H1 (cell line): Measurements from ENCODE around the gene ZNF608. TPM values are rescaled to one million over a fixed set of nuclear protein-coding genes. Genes with fewer than 3 reads are reported as not detected.
A peak's percentile ranks its signal among the peaks of the same experiment; 100 is the strongest.

Experiments
- CTCF ChIA-PET: fragments of 300-600 bp; sonication (Branson Sonifier 250); formaldehyde crosslinking; loops from one replicate; lab custom pipeline; 2021; ENCODE audit not compliant: partially characterized antibody; lab: Charles Lee
- POLR2A ChIA-PET: fragments of 300-600 bp; sonication (Branson Sonifier 250); formaldehyde crosslinking; loops from one replicate; lab custom pipeline; 2021; ENCODE audit warnings: inconsistent platforms; ENCODE audit not compliant: partially characterized antibody; lab: Charles Lee
- DNase-seq, 2 experiments: peaks; one replicate each; pipeline versions ENCODE4 v3.0.0 to v3.0.0-alpha.2; 2010 to 2022; ENCODE audit warnings: low spot score in 2 of 2, low read depth in 1 of 2, mixed read lengths in 1 of 2
- FAIRE-seq: peaks from 2 replicates; lab custom pipeline; 2011; peaks lifted over from hg19 to GRCh38; lab: Jason Lieb, UNC
- H2AFZ ChIP-seq: 2 replicates; pipeline ENCODE4 v1.8.1; 2012; ENCODE audit warnings: low read length, inconsistent platforms
- H2AK5ac ChIP-seq: 2 replicates; pipeline ENCODE4 v1.6.1; 2013; ENCODE audit warnings: low read depth, low read length
- H2BK120ac ChIP-seq: replicated peaks from 2 replicates; pipeline ENCODE3; 2013; ENCODE audit warnings: low read depth, low read length, inconsistent platforms
- H2BK12ac ChIP-seq: 2 replicates; pipeline ENCODE4 v1.6.1; 2013; ENCODE audit warnings: low read depth, low read length
- H2BK15ac ChIP-seq: 2 replicates; pipeline ENCODE4 v1.6.1; 2013; ENCODE audit warnings: low read length
- H2BK20ac ChIP-seq: 2 replicates; pipeline ENCODE4 v1.6.1; 2013; ENCODE audit warnings: low read length
- H2BK5ac ChIP-seq: 2 replicates; pipeline ENCODE4 v1.6.1; 2013; ENCODE audit warnings: low read depth, low read length
- H3K14ac ChIP-seq: 2 replicates; pipeline ENCODE4 v1.6.1; 2013; ENCODE audit warnings: inconsistent platforms; ENCODE audit not compliant: insufficient read length
- H3K18ac ChIP-seq: 2 replicates; pipeline ENCODE4 v1.6.1; 2013; ENCODE audit warnings: low read length; ENCODE audit errors: extremely low read depth
- H3K23ac ChIP-seq: 2 replicates; pipeline ENCODE4 v1.6.1; 2013; ENCODE audit warnings: inconsistent platforms; ENCODE audit not compliant: insufficient read length
- H3K23me2 ChIP-seq: 2 replicates; pipeline ENCODE4 v1.6.1; 2013; ENCODE audit warnings: low read depth, low read length
- H3K27ac ChIP-seq: 2 replicates; pipeline ENCODE4 v1.6.1; 2011; ENCODE audit warnings: low read depth, low read length, inconsistent platforms
- H3K27me3 ChIP-seq, 4 experiments: replicated peaks in 1 of 4; 1 replicate in 1 of 4; 2 replicates in 3 of 4; pipeline versions ENCODE4 v1.6.1 to v1.8.1; 2011 to 2013; ENCODE audit warnings: low read length in 3 of 4, mild to moderate bottlenecking in 3 of 4, inconsistent platforms in 2 of 4, mixed read lengths in 2 of 4, moderate library complexity in 1 of 4; ENCODE audit not compliant: control insufficient read depth in 3 of 4, insufficient read depth in 3 of 4; ENCODE audit errors: extremely low read depth in 1 of 4
- H3K36me3 ChIP-seq, 4 experiments: 2 replicates each; pipeline versions ENCODE4 v1.6.1 to v1.8.1; 2011 to 2013; ENCODE audit warnings: mild to moderate bottlenecking in 4 of 4, low read length in 3 of 4, moderate library complexity in 2 of 4, control low read depth in 1 of 4, inconsistent platforms in 1 of 4; ENCODE audit not compliant: insufficient read depth in 4 of 4, control insufficient read depth in 2 of 4
- H3K4ac ChIP-seq: replicated peaks from 2 replicates; pipeline ENCODE3; 2013; ENCODE audit warnings: low read length, low read depth, mixed read lengths, inconsistent platforms; ENCODE audit not compliant: insufficient read length
- H3K4me1 ChIP-seq, 4 experiments: replicated peaks in 1 of 4; 1 replicate in 1 of 4; 2 replicates in 3 of 4; pipeline versions ENCODE4 v1.6.1 to v1.8.1; 2011 to 2013; ENCODE audit warnings: low read length in 3 of 4, inconsistent platforms in 2 of 4, mixed read lengths in 1 of 4; ENCODE audit not compliant: insufficient read depth in 4 of 4, control insufficient read depth in 3 of 4
- H3K4me2 ChIP-seq, 2 experiments: 2 replicates each; pipeline versions ENCODE4 v1.6.1 to v1.8.1; 2011 to 2013; ENCODE audit warnings: low read depth in 2 of 2, low read length in 2 of 2, control low read depth in 1 of 2, inconsistent platforms in 1 of 2, mild to moderate bottlenecking in 1 of 2; ENCODE audit not compliant: insufficient read depth in 1 of 2
- H3K4me3 ChIP-seq, 4 experiments: fragments of 200-600, 300-600 bp in 1 of 4; sonication (generic), shearing (Covaris generic), sonication (Bioruptor Twin) in 1 of 4; 2 replicates each; pipeline versions ENCODE4 v1.5.1 to v1.8.1; 2011 to 2016; ENCODE audit warnings: low read length in 4 of 4, low read depth in 3 of 4, control low read depth in 2 of 4, inconsistent platforms in 2 of 4, mild to moderate bottlenecking in 2 of 4, mixed read lengths in 1 of 4, moderate library complexity in 1 of 4; ENCODE audit not compliant: insufficient read depth in 2 of 4; ENCODE audit errors: extremely low read depth in 1 of 4
- H3K56ac ChIP-seq: replicated peaks from 2 replicates; pipeline ENCODE3; 2013; ENCODE audit warnings: low read depth, mild to moderate bottlenecking, mixed read lengths, low read length, inconsistent platforms; ENCODE audit not compliant: insufficient read length
- H3K79me1 ChIP-seq: 2 replicates; pipeline ENCODE4 v1.6.1; 2013; ENCODE audit warnings: low read depth, low read length, control low read depth
- H3K79me2 ChIP-seq, 2 experiments: 2 replicates each; pipeline versions ENCODE4 v1.6.1 to v1.8.1; 2012 to 2013; ENCODE audit warnings: low read length in 2 of 2, mild to moderate bottlenecking in 2 of 2, inconsistent platforms in 1 of 2; ENCODE audit not compliant: insufficient read depth in 2 of 2, control insufficient read depth in 1 of 2
- H3K9ac ChIP-seq, 4 experiments: replicated peaks in 1 of 4; 1 replicate in 1 of 4; 2 replicates in 3 of 4; pipeline versions ENCODE4 v1.6.1 to v1.8.1; 2011 to 2013; ENCODE audit warnings: low read depth in 3 of 4, low read length in 3 of 4, control low read depth in 2 of 4, mild to moderate bottlenecking in 2 of 4, moderate library complexity in 2 of 4, inconsistent platforms in 1 of 4; ENCODE audit errors: extremely low read depth in 1 of 4
- H3K9me3 ChIP-seq, 2 experiments: 2 replicates each; pipeline versions ENCODE4 v1.6.1 to v1.8.1; 2012 to 2013; ENCODE audit warnings: mild to moderate bottlenecking in 2 of 2, moderate library complexity in 2 of 2, control low read depth in 1 of 2, inconsistent platforms in 1 of 2, low read depth in 1 of 2, low read length in 1 of 2, mixed read lengths in 1 of 2; ENCODE audit not compliant: insufficient read depth in 2 of 2
- H4K20me1 ChIP-seq, 2 experiments: replicated peaks in 1 of 2; 2 replicates each; pipeline versions ENCODE3 to v1.8.1; 2011 to 2013; ENCODE audit warnings: inconsistent platforms in 2 of 2, low read length in 2 of 2, mild to moderate bottlenecking in 1 of 2; ENCODE audit not compliant: insufficient read depth in 2 of 2, control insufficient read depth in 1 of 2
- H4K5ac ChIP-seq: 2 replicates; pipeline ENCODE4 v1.6.1; 2013; ENCODE audit warnings: low read length, low read depth, mixed read lengths, inconsistent platforms; ENCODE audit not compliant: insufficient read length
- H4K8ac ChIP-seq: 2 replicates; pipeline ENCODE4 v1.8.0; 2013; ENCODE audit warnings: mild to moderate bottlenecking, moderate library complexity, low read length, inconsistent platforms; ENCODE audit not compliant: insufficient read depth; ENCODE audit errors: extremely low read depth
- H4K91ac ChIP-seq: replicated peaks from 2 replicates; pipeline ENCODE3; 2013; ENCODE audit warnings: low read length, mixed read lengths, inconsistent platforms; ENCODE audit not compliant: insufficient read length
- BCL11A ChIP-seq, 2 experiments: IDR thresholded peaks; one replicate each; pipeline ENCODE4 v1.6.1; 2011; ENCODE audit warnings: low read depth in 2 of 2, low read length in 2 of 2, mild to moderate bottlenecking in 2 of 2
- CBX5 ChIP-seq: fragments of 300-800, 300-1000 bp; sonication (generic); IDR thresholded peaks from 2 replicates; pipeline ENCODE4 v1.7.1; 2016; ENCODE audit warnings: antibody characterized with exemption, low read length, low read depth
- EP300 ChIP-seq, 2 experiments: IDR thresholded peaks; 1 replicate in 1 of 2; 2 replicates in 1 of 2; pipeline ENCODE4 v1.6.1; 2011 to 2012; ENCODE audit warnings: low read depth in 2 of 2, low read length in 2 of 2, mild to moderate bottlenecking in 2 of 2, borderline replicate concordance in 1 of 2, inconsistent platforms in 1 of 2, moderate library complexity in 1 of 2
- JUND ChIP-seq: IDR thresholded peaks from 2 replicates; pipeline ENCODE4 v1.6.1; 2011; ENCODE audit warnings: mild to moderate bottlenecking, improper control_type of control experiment, low read length
- PHF8 ChIP-seq: fragments of 200-600 bp; sonication (generic); conservative IDR thresholded peaks from 2 replicates; pipeline ENCODE4 v1.7.1; 2012; ENCODE audit warnings: low read depth, mild to moderate bottlenecking, inconsistent platforms, low read length, moderate library complexity
- RFX5 ChIP-seq: IDR thresholded peaks from 2 replicates; pipeline ENCODE4 v1.6.1; 2011; ENCODE audit warnings: low read depth, low read length, improper control_type of control experiment, borderline replicate concordance
- SIX5 ChIP-seq: IDR thresholded peaks from 2 replicates; pipeline ENCODE4 v1.6.1; 2011; ENCODE audit warnings: mild to moderate bottlenecking, low read depth, low read length
- TEAD4 ChIP-seq: IDR thresholded peaks from 2 replicates; pipeline ENCODE4 v1.6.1; 2012; ENCODE audit warnings: low read depth, low read length, inconsistent platforms, mixed read lengths
- WGBS, 2 experiments: shearing (Covaris generic) in 1 of 2; methylation state at CpG; one replicate each; pipeline versions ENCODE4 v1.1.6 to v1.1.7; 2013 to 2015; ENCODE audit warnings: low lambda C conversion rate in 2 of 2, mixed read lengths in 2 of 2, inconsistent platforms in 1 of 2, low coverage in 1 of 2, missing lambda C conversion rate in 1 of 2; ENCODE audit not compliant: insufficient replicate concordance in 2 of 2, insufficient coverage in 1 of 2, insufficient read length in 1 of 2; ENCODE audit errors: extremely low coverage in 1 of 2, missing lambda C conversion rate in 1 of 2; 5-methylcytosine and 5-hydroxymethylcytosine counted together
- polyA plus RNA-seq, 7 experiments: library from polyadenylated mRNA; depleted of rRNA in 3 of 7; stranded (reverse) in 5 of 7; unstranded in 2 of 7; fragments of >200 nt in 5 of 7; fragments of 200-250 nt in 2 of 7; gene quantifications; 1 replicate in 5 of 7; 2 replicates in 1 of 7; 4 replicates in 1 of 7; pipeline versions ENCODE4 v1.2.1 to v1.2.3, GENCODE V29; 2011 to 2013; ENCODE audit warnings: missing spikeins in 2 of 7, mixed read lengths in 2 of 7
- total RNA-seq: library from RNA; stranded (reverse); fragmentation: NEBNext Ultra II Directional; extraction: Animal tissue kit (Norgen Biotek cat#: 25700); gene quantifications from 2 replicates; pipeline ENCODE4 v1.2.1, GENCODE V29; 2021

Gene ZNF608
- total and polyA plus RNA-seq, 2 of the 8 experiments (the other 6 are each of a cell fraction or from before 2014, with no cell fraction given) = 17.2 to 40.8 TPM

DNA sequence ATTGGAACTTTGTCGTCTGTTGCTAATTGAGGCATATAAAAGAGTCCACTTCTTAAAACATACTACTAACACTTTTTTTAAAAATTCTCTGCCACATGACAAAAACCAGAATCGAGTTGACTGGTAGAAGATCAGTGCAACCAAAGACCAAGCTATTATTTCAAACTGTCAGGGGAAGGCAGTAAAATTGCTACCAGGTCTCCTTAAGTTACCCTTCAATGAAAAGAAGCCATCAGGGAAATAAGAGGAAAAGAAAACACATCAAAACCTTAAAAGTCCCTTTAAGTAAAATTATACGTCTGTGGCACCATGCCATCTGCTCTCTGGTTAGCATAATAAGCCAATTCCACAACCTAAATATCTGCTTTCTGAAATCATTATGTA, 9.6 kb downstream of the ZNF608 start:
- CTCF ChIA-PET = interaction anchor here (1.4 kb wide), 1 partner anchor 12 kb away, joined by 4 read pairs; no protein-coding TSS in a partner anchor
- Histone ChIP-seq H4K91ac (peak overlapping the region; percentile 77), H2BK12ac (peak overlapping the region; percentile 52; the same call in 1 of the 2 replicates), H4K8ac (no peak overlapping the region), H4K20me1 (peaks cover 3 to 14% of the 10 kb centered on the region in 2 experiments), H3K4ac (peak overlapping the region; percentile 96), H3K79me1 (no peaks in the 10 kb centered on the region), H4K5ac (peak overlapping the region; percentile 46), H3K27ac (peak overlapping the region; percentile 21; the same call in 1 of the 2 replicates), H3K79me2 (peaks cover 8 to 94% of the 10 kb centered on the region in 2 experiments), H3K14ac (no peak overlapping the region), H3K36me3 (no peaks in the 10 kb centered on the region; a peak in 1 of 8 replicates), H2BK120ac (peak overlapping the region; percentile 97), H3K4me3 (peak overlapping the region in 1 of 4 experiments; percentile 40; a peak in 1 of 8 replicates), H3K4me2 (peak overlapping the region; percentile 56 to 64; a peak in 3 of 4 replicates), H3K4me1 (peaks cover 9 to 47% (median 31%) of the 10 kb centered on the region in 4 experiments), H3K23me2 (peaks cover 2% of the 10 kb centered on the region), H2AK5ac (no peak overlapping the region), H2AFZ (no peak overlapping the region), H3K23ac (no peak overlapping the region), H2BK15ac (no peak overlapping the region), H3K18ac (0 out of 2 replicates have a peak overlapping the region, but pooled peaks have one; percentile 64), H3K27me3 (no peaks in the 10 kb centered on the region), H3K56ac (no peak overlapping the region), H3K9ac (no peak overlapping the region), H2BK5ac (peak overlapping the region; percentile 73; the same call in 1 of the 2 replicates), H3K9me3 (peaks cover 0 to 3% of the 10 kb centered on the region in 2 experiments; a peak in 1 of 4 replicates), H2BK20ac (no peak overlapping the region; the same call in 1 of the 2 replicates)
- 38% methylated on average over 3 of the region's 3 CpGs; no CpG with 5 or more reads in 1 of the 2 experiments for WGBS, 2 experiments
- TF ChIP-seq EP300 (IDR thresholded peaks at IDR 0.05; ENCODE audit: borderline replicate concordance in 1 of 2, low read depth in 2 of 2, low read length in 2 of 2) (no peak), CBX5 (no peak), BCL11A (IDR thresholded peaks at IDR 0.05; ENCODE audit: low read depth in 2 of 2, low read length in 2 of 2) (no peak), PHF8 (no peak), TEAD4 (no peak), SIX5 (no peak), JUND (no peak), RFX5 (no peak)
- POLR2A ChIA-PET = interaction anchor here (0.8 to 6.5 kb wide), 4 partner anchors 9 to 75 kb away, joined by 4 to 74 read pairs (median 9); no protein-coding TSS in a partner anchor
- FAIRE-seq (no peak), DNase-seq (no peak)
